Stomach (tissue), 9 donors: Measurements from ENCODE around the gene CES4A. TPM values are rescaled to one million over a fixed set of nuclear protein-coding genes. Genes with fewer than 3 reads are reported as not detected.

Experiments
- DNase-seq, 2 donors: peaks; one replicate each; pipeline versions ENCODE4 v3.0.0 to v3.0.0-alpha.2; 2013 to 2019
- H3K27ac ChIP-seq, 5 donors: fragments of 200-600 bp in 4 of 5; sonication (generic) in 4 of 5; one replicate each; pipeline ENCODE4 v1.5.1; 2013 to 2019; ENCODE audit warnings: mild to moderate bottlenecking in 1 of 5, moderate library complexity in 1 of 5
- H3K27me3 ChIP-seq, 3 donors: fragments of 200-600 bp; sonication (generic); one replicate each; pipeline ENCODE4 v1.5.1; 2017 to 2019; ENCODE audit warnings: mixed run types in 1 of 3
- H3K36me3 ChIP-seq, 4 donors: fragments of 200-600 bp; sonication (generic); 1 replicate in 3 of 4; 2 replicates in 1 of 4; pipeline ENCODE4 v1.5.1; 2016 to 2019
- H3K4me1 ChIP-seq, 4 donors: fragments of 200-600 bp; sonication (generic); one replicate each; pipeline ENCODE4 v1.5.1; 2016 to 2019
- H3K4me3 ChIP-seq, 4 donors: fragments of 200-600 bp; sonication (generic) in 3 of 4; one replicate each; pipeline ENCODE4 v1.5.1; 2016 to 2019; ENCODE audit warnings: mild to moderate bottlenecking in 1 of 4
- H3K9me3 ChIP-seq, 4 donors: fragments of 200-600 bp; sonication (generic); one replicate each; pipeline ENCODE4 v1.5.1; 2016 to 2019
- EP300 ChIP-seq: sonication (generic); formaldehyde crosslinking; IDR thresholded peaks from one replicate; pipeline ENCODE4 v1.6.1; 2017; ENCODE audit warnings: antibody characterized with exemption
- POLR2A ChIP-seq, 4 donors: fragments of 450-650 bp; IDR thresholded peaks; one replicate each; pipeline ENCODE4 v1.6.1; 2016; ENCODE audit warnings: antibody characterized with exemption in 4 of 4, control low read depth in 2 of 4, mild to moderate bottlenecking in 1 of 4, moderate library complexity in 1 of 4
- POLR2AphosphoS5 ChIP-seq, 3 donors: sonication (generic); formaldehyde crosslinking; IDR thresholded peaks; one replicate each; pipeline ENCODE4 v1.6.1; 2016; ENCODE audit warnings: antibody characterized with exemption in 3 of 3
- WGBS, 5 donors: extraction: QIAGEN DNeasy Blood & Tissue Kit in 3 of 5; methylation state at CpG; one replicate each; pipeline versions ENCODE4 v1.1.5 to v1.1.7; 2013 to 2018; 5-methylcytosine and 5-hydroxymethylcytosine counted together
- intact Hi-C: fragments of 100-400 bp; cut with DNase I; formaldehyde crosslinking; loops from one replicate; pipeline ENCODE4 v1.15.1; 2023; ENCODE audit warnings: low total_unique reads
- polyA plus RNA-seq, 3 donors: library from polyadenylated mRNA; stranded (reverse); fragments of 200-250 nt; gene quantifications; one replicate each; pipeline ENCODE4 v1.2.3, GENCODE V29; 2013
- total RNA-seq, 5 donors: library from RNA; depleted of rRNA; stranded (reverse); fragments of >200 nt; gene quantifications; one replicate each; pipeline versions ENCODE4 v1.1.0 to v1.2.3, GENCODE V29; 2014 to 2016
- TF ChIP-seq, protein P1 (sequence below), 7 experiments: fragments of 450-650 bp in 4 of 7; fragments of 200-600 bp in 3 of 7; sonication (generic) in 3 of 7; IDR thresholded peaks; one replicate each; pipeline ENCODE4 v1.5.1; 2016 to 2019; ENCODE audit warnings: antibody characterized with exemption in 7 of 7, control low read depth in 2 of 7, mild to moderate bottlenecking in 1 of 7
- donor health status: healthy with polysubstance abuse.
- donor health status: Bipolar disorder and iron deficiency.
- donor health status: healthy.

Gene CES4A
- total and polyA plus RNA-seq, 8 donors: 3.2 to 22.3 (median 5.5) TPM

DNA sequence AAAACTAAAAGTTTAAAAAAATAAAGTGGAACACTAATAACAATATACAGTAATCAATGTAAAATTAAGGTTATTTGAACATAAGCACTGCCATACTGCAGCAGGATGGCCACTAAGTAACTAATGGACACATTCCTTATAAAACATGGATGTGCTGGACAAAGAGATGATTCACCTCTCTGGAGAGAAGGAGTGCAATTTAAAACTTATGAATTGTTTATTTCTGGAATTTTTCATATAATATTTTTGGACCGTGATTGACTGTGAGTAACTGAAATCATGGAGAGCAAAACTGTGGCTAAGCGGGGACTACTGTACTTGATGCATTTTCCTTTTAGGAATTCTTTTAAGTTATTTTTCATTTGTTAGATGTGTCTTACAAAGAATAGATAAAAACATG is 62.4 kb downstream of the CES4A start:
- 93 to 98% (median 97%) methylated on average over 2 of the region's 2 CpGs for WGBS, 5 donors
- H3K27ac ChIP-seq: no peak overlapping the region
- no peak for TF ChIP-seq EP300
- TF ChIP-seq POLR2AphosphoS5 (IDR thresholded peaks at IDR 0.05): no peak
- TF ChIP-seq, protein P1, sequence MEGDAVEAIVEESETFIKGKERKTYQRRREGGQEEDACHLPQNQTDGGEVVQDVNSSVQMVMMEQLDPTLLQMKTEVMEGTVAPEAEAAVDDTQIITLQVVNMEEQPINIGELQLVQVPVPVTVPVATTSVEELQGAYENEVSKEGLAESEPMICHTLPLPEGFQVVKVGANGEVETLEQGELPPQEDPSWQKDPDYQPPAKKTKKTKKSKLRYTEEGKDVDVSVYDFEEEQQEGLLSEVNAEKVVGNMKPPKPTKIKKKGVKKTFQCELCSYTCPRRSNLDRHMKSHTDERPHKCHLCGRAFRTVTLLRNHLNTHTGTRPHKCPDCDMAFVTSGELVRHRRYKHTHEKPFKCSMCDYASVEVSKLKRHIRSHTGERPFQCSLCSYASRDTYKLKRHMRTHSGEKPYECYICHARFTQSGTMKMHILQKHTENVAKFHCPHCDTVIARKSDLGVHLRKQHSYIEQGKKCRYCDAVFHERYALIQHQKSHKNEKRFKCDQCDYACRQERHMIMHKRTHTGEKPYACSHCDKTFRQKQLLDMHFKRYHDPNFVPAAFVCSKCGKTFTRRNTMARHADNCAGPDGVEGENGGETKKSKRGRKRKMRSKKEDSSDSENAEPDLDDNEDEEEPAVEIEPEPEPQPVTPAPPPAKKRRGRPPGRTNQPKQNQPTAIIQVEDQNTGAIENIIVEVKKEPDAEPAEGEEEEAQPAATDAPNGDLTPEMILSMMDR (IDR thresholded peaks at IDR 0.05): no peak
- no peak for TF ChIP-seq POLR2A (IDR thresholded peaks at IDR 0.05)
- peaks cover 0 to 13% (median 4%) of the 10 kb centered on the region in 4 donors for H3K4me1 ChIP-seq
- no peak overlapping the region for H3K4me3 ChIP-seq
- H3K27me3 ChIP-seq: no peaks in the 10 kb centered on the region
- intact Hi-C loops: no loop called here
- peaks cover 0 to 24% (median 13%) of the 10 kb centered on the region in 4 donors for H3K36me3 ChIP-seq
- no peak for DNase-seq
- no peaks in the 10 kb centered on the region for H3K9me3 ChIP-seq

DNA sequence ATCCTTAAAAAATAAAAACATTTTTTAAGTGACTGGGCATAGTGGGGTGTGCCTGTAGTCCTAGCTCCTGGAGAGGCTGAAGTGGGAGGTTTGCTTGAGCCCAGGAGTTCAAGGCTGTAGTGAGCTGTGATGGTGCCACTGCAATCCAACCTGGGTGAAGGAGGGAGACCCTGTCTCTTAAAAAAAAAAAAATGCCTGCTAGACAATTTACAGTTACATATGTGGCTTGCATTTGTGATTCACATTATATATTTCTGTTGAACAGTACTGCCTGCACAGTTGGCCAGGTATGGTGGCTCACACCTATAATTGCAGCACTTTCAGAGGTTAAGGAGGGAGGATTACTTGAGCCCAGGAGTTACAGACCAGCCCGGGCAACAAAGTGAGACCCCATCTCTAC is 64.0 kb downstream of the CES4A start:
- TF ChIP-seq POLR2A (IDR thresholded peaks at IDR 0.05): no peak
- Histone ChIP-seq H3K36me3 (peaks cover 0 to 17% (median 10%) of the 10 kb centered on the region in 4 donors), H3K4me1 (peaks cover 0 to 18% (median 7%) of the 10 kb centered on the region in 4 donors), H3K4me3 (no peak overlapping the region), H3K27me3 (no peaks in the 10 kb centered on the region), H3K27ac (no peak overlapping the region), H3K9me3 (no peaks in the 10 kb centered on the region)
- intact Hi-C loops: no loop called here
- no peak for DNase-seq
- 68 to 100% (median 89%) methylated on average over 1 of the region's 1 CpG for WGBS, 5 donors

DNA sequence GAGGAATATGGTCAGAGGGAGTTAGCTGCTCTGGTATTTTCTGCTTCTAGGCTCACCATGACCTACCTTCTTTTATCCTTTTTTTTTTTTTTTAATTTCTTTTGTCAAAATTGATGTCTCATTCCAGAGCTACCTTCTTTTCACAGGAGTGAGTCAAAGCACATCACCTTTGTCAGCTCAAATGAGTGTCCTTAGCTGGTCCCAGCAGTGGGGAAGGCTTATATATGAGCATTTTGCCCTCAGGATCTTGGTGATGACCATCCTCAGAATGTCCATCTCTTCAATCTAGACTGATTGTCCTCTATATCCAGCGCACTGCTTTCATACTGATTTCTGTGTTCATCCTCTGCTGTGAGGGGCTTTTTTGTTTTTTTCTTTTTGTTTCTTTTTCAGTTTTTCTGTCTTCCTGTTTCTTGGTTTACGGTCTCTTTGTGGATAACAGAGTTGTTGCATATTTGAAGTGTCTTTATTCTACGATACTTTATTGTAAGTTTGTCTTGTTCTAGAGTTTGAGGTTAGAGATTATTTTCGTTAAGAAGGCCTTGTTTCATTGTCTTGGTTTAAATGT is 65.5 kb downstream of the CES4A start:
- no peak for TF ChIP-seq POLR2A (IDR thresholded peaks at IDR 0.05)
- no peak for TF ChIP-seq EP300
- TF ChIP-seq POLR2AphosphoS5 (IDR thresholded peaks at IDR 0.05): no peak
- TF ChIP-seq, protein P1 (IDR thresholded peaks at IDR 0.05): no peak
- Histone ChIP-seq H3K9me3 (no peaks in the 10 kb centered on the region), H3K27ac (no peak overlapping the region), H3K4me1 (peaks cover 0 to 28% (median 7%) of the 10 kb centered on the region in 4 donors), H3K27me3 (no peaks in the 10 kb centered on the region), H3K4me3 (no peak overlapping the region), H3K36me3 (peaks cover 0 to 16% (median 8%) of the 10 kb centered on the region in 4 donors)
- 74 to 90% (median 87%) methylated on average over 4 of the region's 4 CpGs for WGBS, 5 donors
- no peak for DNase-seq
- intact Hi-C loops: no loop called here

DNA sequence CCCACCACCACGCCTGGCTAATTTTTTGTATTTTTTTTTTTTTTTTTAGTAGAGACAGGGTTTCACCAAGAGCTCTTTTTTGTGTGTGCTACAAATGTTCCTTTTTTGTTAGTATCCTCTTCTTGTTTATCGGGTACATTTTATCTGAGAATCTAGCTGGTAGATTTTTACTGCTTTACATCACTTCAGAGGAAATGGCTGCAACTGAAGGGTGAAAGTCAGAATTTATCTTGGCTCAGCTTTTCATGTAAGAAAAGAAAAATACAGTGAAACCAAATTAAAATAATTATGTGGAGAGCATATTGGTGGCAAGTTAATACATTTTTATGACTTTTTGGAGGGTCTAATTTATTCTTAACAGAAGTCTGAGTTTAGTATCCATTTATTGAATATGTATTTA is 66.5 kb downstream of the CES4A start:
- H3K9me3 ChIP-seq: no peaks in the 10 kb centered on the region
- peaks cover 0 to 5% (median 0%) of the 10 kb centered on the region in 4 donors for H3K36me3 ChIP-seq
- peaks cover 0 to 28% (median 7%) of the 10 kb centered on the region in 4 donors for H3K4me1 ChIP-seq
- H3K4me3 ChIP-seq: no peak overlapping the region
- no peak overlapping the region for H3K27ac ChIP-seq
- intact Hi-C loops: no loop called here
- DNase-seq: no peak
- H3K27me3 ChIP-seq: no peaks in the 10 kb centered on the region
- TF ChIP-seq POLR2AphosphoS5 (IDR thresholded peaks at IDR 0.05) (no peak), EP300 (no peak), POLR2A (IDR thresholded peaks at IDR 0.05) (no peak)
- TF ChIP-seq, protein P1 (IDR thresholded peaks at IDR 0.05): no peak
- 89 to 97% (median 93%) methylated on average over 2 of the region's 2 CpGs for WGBS, 5 donors
